IMR-90 (cell line): Measurements from ENCODE around the gene VASN. TPM values are rescaled to one million over a fixed set of nuclear protein-coding genes. Genes with fewer than 3 reads are reported as not detected.
A peak's percentile ranks its signal among the peaks of the same experiment; 100 is the strongest.

ENCODE experiments used
- MXI1 ChIP-seq: IDR thresholded peaks from 2 replicates; pipeline ENCODE4 v1.6.1; 2012; ENCODE audit warnings: low read depth, mild to moderate bottlenecking, low read length, moderate library complexity, borderline replicate concordance
- polyA plus RNA-seq, 3 experiments: library from polyadenylated mRNA; depleted of rRNA; stranded (reverse); fragments of >200 nt; gene quantifications; 2 replicates each; pipeline ENCODE4 v1.2.3, GENCODE V29; 2012; ENCODE audit warnings: low replicate concordance in 1 of 3
- total RNA-seq: library from RNA; depleted of rRNA; stranded (reverse); fragments of >200 nt; gene quantifications from 2 replicates; pipeline ENCODE4 v1.2.3, GENCODE V29; 2012
- TF ChIP-seq, protein P1 (sequence below): conservative IDR thresholded peaks from 2 replicates; pipeline ENCODE4 v1.5.1; 2012; ENCODE audit warnings: mild to moderate bottlenecking, low read depth, low read length, improper control_type of control experiment

Gene VASN
- total and polyA plus RNA-seq, 2 of the 4 experiments (the other 2 are of a cell fraction) = 9.3 to 87.2 TPM

DNA sequence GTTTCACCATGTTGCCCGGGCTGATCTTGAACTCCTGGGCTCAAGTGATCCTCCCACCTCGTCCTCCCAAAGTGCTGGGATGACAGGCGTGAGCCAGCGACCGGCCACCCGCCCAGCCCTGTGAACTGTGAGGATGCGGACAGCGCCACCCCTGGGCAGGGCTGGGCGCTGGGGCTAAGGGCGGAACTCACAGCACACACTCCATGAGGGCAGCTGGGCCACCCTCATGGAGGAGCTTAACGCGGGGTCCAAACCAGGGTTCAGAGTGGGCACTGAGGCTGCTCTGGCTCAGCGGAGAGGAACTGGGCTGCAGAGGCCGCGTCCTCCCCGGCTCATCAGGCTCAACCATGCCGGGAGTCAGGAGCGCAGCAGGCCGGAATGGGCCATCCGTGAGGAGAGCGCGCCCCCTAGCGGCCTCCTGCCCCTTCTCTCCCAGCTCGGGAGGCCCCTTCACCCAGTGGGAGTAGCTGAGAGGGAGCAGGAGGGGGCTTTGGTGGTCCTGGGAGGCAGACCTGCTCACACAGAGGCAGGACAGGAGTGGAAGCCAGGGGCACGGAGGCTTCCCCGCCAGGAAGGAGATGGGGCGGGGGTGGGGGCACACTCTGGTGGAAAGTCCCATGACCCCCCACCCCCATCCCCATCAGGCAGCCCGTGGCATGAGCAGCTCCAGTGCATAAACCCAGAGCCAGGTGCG lies 30.9 kb downstream of the VASN start (continued):
- TF ChIP-seq, protein P1, sequence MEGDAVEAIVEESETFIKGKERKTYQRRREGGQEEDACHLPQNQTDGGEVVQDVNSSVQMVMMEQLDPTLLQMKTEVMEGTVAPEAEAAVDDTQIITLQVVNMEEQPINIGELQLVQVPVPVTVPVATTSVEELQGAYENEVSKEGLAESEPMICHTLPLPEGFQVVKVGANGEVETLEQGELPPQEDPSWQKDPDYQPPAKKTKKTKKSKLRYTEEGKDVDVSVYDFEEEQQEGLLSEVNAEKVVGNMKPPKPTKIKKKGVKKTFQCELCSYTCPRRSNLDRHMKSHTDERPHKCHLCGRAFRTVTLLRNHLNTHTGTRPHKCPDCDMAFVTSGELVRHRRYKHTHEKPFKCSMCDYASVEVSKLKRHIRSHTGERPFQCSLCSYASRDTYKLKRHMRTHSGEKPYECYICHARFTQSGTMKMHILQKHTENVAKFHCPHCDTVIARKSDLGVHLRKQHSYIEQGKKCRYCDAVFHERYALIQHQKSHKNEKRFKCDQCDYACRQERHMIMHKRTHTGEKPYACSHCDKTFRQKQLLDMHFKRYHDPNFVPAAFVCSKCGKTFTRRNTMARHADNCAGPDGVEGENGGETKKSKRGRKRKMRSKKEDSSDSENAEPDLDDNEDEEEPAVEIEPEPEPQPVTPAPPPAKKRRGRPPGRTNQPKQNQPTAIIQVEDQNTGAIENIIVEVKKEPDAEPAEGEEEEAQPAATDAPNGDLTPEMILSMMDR = peak; percentile 80
- TF ChIP-seq MXI1 = peak; percentile 42; the same call in 1 of the 2 replicates
